HFFc6 (cell line): ENCODE data around the gene ECT2. TPM values are rescaled to one million over a fixed set of nuclear protein-coding genes. Genes with fewer than 3 reads are reported as not detected.
A peak's percentile ranks its signal among the peaks of the same experiment; 100 is the strongest.
"Not testable (repeated sequence)": the region's sequence is repeated elsewhere in the genome, so short reads cannot be mapped to it uniquely, and the experiment has no call there.

Source experiments
- DNase-seq: peaks from one replicate; pipeline ENCODE4 v3.0.0-alpha.2; 2018
- H3K27ac Mint-ChIP-seq: 2 replicates; pipeline ENCODE4 v1.8.0; 2020; ENCODE audit warnings: mild to moderate bottlenecking, mixed read lengths
- H3K27me3 Mint-ChIP-seq: 2 replicates; pipeline ENCODE4 v1.8.0; 2021; ENCODE audit warnings: mild to moderate bottlenecking, moderate library complexity, mixed read lengths; ENCODE audit not compliant: insufficient read depth
- H3K36me3 Mint-ChIP-seq: 2 replicates; pipeline ENCODE4 v1.8.0; 2021; ENCODE audit warnings: low read depth, mixed read lengths
- H3K4me1 Mint-ChIP-seq: 2 replicates; pipeline ENCODE4 v1.8.0; 2020; ENCODE audit warnings: low read depth, mixed read lengths
- H3K4me3 Mint-ChIP-seq: 2 replicates; pipeline ENCODE4 v1.8.0; 2020; ENCODE audit warnings: mild to moderate bottlenecking, moderate library complexity, mixed read lengths
- H3K9me3 Mint-ChIP-seq: 2 replicates; pipeline ENCODE4 v1.8.0; 2020; ENCODE audit warnings: mild to moderate bottlenecking, mixed read lengths
- CTCF ChIP-seq: fragments of 200-600 bp; sonication (generic); IDR thresholded peaks from 2 replicates; pipeline ENCODE4 v1.5.0; 2021; ENCODE audit warnings: antibody characterized with exemption, mild to moderate bottlenecking
- total RNA-seq, 6 experiments: library from RNA; stranded (reverse); fragmentation: NEBNext Ultra II Directional; extraction: Animal tissue kit (Norgen Biotek cat#: 25700); gene quantifications; 2 replicates in 1 of 6; 3 replicates in 5 of 6; pipeline ENCODE4 v1.2.3, GENCODE V29; 2021

ECT2 gene
- total RNA-seq, 6 experiments from 2014 or later: 29.1 to 62.4 (median 50.6) TPM

- peak overlapping the region; percentile 96; the same call in 1 of the 2 replicates for H3K27ac Mint-ChIP-seq
- H3K36me3 Mint-ChIP-seq: peaks cover 44% of the 10 kb centered on the region
- no peaks in the 10 kb centered on the region for H3K9me3 Mint-ChIP-seq
- no peak for DNase-seq
- no peak for TF ChIP-seq CTCF
- H3K4me1 Mint-ChIP-seq: peaks cover 62% of the 10 kb centered on the region
- peak overlapping the region; percentile 90; the same call in 1 of the 2 replicates for H3K4me3 Mint-ChIP-seq
- no peaks in the 10 kb centered on the region; the same call in 1 of the 2 replicates for H3K27me3 Mint-ChIP-seq
Measured at GRCh38 chr3:172753125-172753524, 2.6 kb downstream of the ECT2 start.

DNA sequence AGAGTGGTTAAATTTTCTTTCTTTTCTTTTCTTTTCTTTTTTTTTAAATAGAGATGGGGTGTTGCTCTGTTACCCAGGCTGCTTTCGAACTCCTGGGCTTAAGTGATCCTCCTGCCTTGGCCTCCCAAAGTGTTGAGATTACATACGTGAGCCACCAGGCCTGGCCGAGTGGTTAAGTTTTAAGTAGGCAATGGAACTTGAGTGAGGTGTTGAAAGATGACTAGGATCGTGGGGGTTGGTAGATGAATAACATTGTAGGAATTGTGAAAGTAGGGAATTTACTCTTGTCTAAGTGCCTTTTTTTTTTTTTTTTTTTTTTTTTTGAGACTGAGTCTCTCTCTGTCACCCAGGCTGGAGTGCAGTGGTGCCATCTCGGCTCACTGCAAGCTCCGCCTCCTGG is 9.9 kb downstream of the ECT2 start:
- DNase-seq: peak; percentile 32
- Mint-ChIP-seq H3K27ac (peak overlapping the region; percentile 73; the same call in 1 of the 2 replicates), H3K4me1 (peaks cover 17% of the 10 kb centered on the region), H3K36me3 (peaks cover 60% of the 10 kb centered on the region)
- not testable (repeated sequence) for H3K27me3 Mint-ChIP-seq, H3K9me3 Mint-ChIP-seq, H3K4me3 Mint-ChIP-seq

GRCh38 chr3:172766241-172766640 is 15.7 kb downstream of the ECT2 start:
- H3K27ac Mint-ChIP-seq: no peak overlapping the region
- no peak for TF ChIP-seq CTCF

DNA sequence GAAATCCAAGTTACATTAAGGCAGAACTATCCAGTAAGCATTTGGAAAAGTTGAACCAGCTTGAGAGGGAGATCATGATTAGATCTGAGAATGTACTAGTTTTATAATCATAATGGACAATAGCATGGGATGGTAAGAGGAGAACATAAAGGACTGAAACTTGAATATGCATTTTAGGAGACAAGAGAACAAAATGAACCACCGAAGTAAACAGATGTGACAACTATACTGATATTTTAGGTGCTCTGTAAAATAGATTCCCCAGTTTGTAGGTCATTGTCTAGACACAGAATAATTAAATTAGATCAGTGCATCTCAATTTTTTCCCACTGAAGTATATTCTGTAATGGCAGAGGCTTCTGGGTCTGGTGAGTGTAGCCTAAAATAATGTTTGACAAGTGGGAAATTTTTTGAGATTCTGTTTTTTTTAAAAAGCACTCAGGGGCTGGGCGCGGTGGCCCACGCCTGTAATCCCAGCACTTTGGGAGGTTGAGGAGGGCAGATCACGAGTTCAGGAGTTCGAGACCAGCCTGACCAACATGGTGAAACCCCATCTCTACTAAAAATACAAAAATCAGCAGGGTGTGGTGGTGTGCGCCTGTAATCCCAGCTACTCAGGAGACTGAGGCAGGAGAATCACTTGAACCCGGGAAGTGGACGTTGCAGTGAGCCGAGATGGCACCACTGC is 16.3 kb downstream of the ECT2 start:
- no peak for DNase-seq
- no peak for TF ChIP-seq CTCF
- H3K36me3 Mint-ChIP-seq: peaks cover 57% of the 10 kb centered on the region
- no peaks in the 10 kb centered on the region for H3K27me3 Mint-ChIP-seq
- no peak overlapping the region for H3K27ac Mint-ChIP-seq
- peaks cover 17% of the 10 kb centered on the region for H3K4me1 Mint-ChIP-seq
- no peaks in the 10 kb centered on the region for H3K9me3 Mint-ChIP-seq
- no peak overlapping the region for H3K4me3 Mint-ChIP-seq

More at GRCh38 chr3:172766241-172766640, 15.7 kb downstream of the ECT2 start:
- Mint-ChIP-seq H3K36me3 (peaks cover 57% of the 10 kb centered on the region), H3K4me1 (peaks cover 17% of the 10 kb centered on the region), H3K27me3 (no peaks in the 10 kb centered on the region), H3K4me3 (no peak overlapping the region), H3K9me3 (no peaks in the 10 kb centered on the region)
- no peak for DNase-seq

- Mint-ChIP-seq H3K36me3 (peaks cover 56% of the 10 kb centered on the region), H3K27ac (no peak overlapping the region), H3K4me3 (no peak overlapping the region), H3K27me3 (no peaks in the 10 kb centered on the region), H3K9me3 (no peaks in the 10 kb centered on the region), H3K4me1 (peaks cover 12% of the 10 kb centered on the region)
- TF ChIP-seq CTCF: no peak
- DNase-seq: no peak
Measured at GRCh38 chr3:172770382-172770781, 19.9 kb downstream of the ECT2 start.

DNA sequence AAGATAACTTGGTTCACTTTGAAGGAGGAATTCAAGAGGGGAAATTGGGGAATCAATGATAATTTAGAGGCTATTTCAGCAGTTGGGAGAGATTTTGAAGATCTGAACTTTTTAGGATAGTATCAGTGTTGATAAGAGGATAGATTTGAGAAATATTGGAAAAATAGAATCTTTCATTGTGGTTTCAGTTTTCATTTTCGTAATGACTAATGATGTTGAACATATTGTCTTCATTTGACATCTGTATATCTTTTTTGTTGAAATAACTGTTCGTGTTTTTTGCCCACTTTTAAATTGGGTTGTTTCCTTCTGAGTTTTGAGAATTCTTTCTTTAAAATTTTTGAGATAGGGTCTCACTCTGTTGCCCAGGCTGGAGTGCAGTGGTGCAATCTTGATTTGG is 21.1 kb downstream of the ECT2 start:
- no peak overlapping the region for H3K27ac Mint-ChIP-seq
- no peak for DNase-seq
- H3K4me1 Mint-ChIP-seq: no peaks in the 10 kb centered on the region
- no peak for TF ChIP-seq CTCF
- no peaks in the 10 kb centered on the region for H3K27me3 Mint-ChIP-seq
- no peaks in the 10 kb centered on the region for H3K9me3 Mint-ChIP-seq
- H3K36me3 Mint-ChIP-seq: peaks cover 54% of the 10 kb centered on the region
- H3K4me3 Mint-ChIP-seq: no peak overlapping the region
